Epithelial cell of prostate (primary cell): ENCODE results near the gene RCBTB2.

Source experiments
- DNase-seq: peaks from one replicate; pipeline ENCODE4 v3.0.0-alpha.2; 2011; ENCODE audit warnings: low read depth, low spot score
- H3K27ac ChIP-seq: fragments of 450-650 bp; 2 replicates; pipeline ENCODE4 v1.5.1; 2017; ENCODE audit warnings: mild to moderate bottlenecking

RCBTB2 gene

GRCh38 chr13:48501705-48502104 lies 31.2 kb downstream of the RCBTB2 start:
- no peak for DNase-seq

GRCh38 chr13:48500652-48501197 lies 32.2 kb downstream of the RCBTB2 start:
- H3K27ac ChIP-seq, result peak overlapping the region; percentile 54
- peak; percentile 76 for DNase-seq

More at GRCh38 chr13:48501705-48502104, 31.2 kb downstream of the RCBTB2 start:
- H3K27ac ChIP-seq, result peak overlapping the region; percentile 54

DNA sequence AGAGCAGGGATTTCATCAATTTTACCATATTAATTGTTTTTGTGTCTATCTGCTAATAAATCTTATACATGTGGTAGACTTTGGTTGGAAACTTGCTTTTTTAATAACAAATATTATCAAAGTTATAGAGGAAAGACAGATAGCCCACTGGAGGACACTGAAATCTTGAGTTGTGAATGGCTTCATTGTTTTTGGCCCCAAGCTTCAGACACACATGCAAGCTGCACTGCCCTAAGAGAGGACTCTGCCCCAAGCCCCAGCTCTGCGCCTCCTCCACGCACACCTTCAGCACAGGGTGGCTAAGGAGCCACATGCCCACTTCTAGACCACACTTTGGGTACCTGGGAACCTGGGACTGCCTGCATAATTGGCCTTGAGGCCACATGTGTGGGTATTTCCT lies 35.2 kb downstream of the RCBTB2 start:
- no peak for DNase-seq
- no peak overlapping the region for H3K27ac ChIP-seq

GRCh38 chr13:48496271-48497161 lies 36.4 kb downstream of the RCBTB2 start:
- no peak overlapping the region for H3K27ac ChIP-seq
- DNase-seq, result no peak

DNA sequence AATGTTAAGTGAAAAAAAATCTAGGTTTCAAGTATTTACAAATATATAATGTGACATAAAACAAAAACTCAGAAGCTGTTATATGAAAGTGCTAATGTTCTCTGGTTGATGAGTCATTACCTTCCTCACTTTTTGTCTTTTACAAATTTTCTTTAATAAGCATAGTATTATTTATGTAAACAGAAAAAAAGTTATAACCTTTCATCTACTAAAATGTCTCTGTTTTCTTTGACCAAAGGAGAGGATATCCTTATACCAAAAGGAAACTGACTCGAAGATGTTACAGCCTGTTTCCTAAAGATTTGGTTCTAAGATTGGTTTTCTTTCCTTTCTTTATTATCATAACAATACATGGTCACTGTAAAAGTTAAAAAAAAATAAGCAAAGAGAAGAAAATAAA lies 38.0 kb downstream of the RCBTB2 start:
- no peak for DNase-seq
- H3K27ac ChIP-seq, result no peak overlapping the region

DNA sequence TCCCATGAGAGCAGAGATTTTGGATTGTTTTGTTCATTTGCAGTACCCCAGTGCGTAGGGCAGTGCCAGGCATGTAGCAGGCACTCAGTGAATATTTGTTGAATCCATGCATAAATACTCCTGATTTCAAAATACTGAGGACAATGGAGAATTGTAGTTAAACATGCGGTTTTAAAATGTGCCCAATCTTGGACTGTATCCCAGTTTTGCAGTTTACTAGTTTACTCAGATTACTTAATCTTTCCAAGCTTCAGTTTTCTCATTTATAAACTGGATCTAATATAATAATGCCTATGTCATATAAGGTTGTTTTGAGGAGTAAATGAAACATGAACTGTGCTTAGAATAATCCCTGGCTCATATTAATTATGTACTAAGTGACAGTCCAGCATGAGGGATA lies 39.0 kb downstream of the RCBTB2 start:
- DNase-seq, result no peak
- no peak overlapping the region for H3K27ac ChIP-seq

GRCh38 chr13:48493066-48493765 lies 39.7 kb downstream of the RCBTB2 start:
- DNase-seq, result no peak
- H3K27ac ChIP-seq, result no peak overlapping the region

DNA sequence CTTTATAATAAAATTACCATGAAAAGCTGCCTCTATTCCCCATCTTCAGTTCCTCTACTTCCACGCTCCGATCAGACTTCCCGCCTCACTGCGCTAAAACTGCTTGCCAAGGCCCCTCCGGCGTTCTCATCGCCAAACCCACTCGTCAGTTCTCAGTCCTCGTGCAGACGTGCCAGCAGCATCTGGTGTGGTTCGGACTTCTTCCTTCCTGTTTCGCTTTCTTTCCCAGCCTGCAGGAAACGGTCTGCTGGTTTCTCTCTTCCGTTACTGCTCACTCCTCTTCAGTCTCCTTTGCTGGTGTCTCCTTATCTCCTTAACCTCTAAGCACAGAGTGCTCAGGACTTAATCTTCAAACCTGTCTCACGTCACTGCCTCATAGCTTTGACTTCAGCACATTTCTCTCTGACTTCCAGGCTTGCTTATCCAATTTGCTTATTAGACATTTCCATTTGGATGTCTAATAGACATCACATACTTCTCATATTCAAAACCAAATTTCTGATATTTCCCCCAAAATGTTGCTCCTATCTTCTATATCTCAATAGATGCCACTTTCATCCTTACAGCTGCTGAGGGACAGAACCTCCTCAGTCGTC lies 40.3 kb downstream of the RCBTB2 start:
- no peak for DNase-seq
- no peak overlapping the region for H3K27ac ChIP-seq

GRCh38 chr13:48492096-48492440 lies 40.8 kb downstream of the RCBTB2 start:
- no peak overlapping the region for H3K27ac ChIP-seq
- DNase-seq, result no peak

DNA sequence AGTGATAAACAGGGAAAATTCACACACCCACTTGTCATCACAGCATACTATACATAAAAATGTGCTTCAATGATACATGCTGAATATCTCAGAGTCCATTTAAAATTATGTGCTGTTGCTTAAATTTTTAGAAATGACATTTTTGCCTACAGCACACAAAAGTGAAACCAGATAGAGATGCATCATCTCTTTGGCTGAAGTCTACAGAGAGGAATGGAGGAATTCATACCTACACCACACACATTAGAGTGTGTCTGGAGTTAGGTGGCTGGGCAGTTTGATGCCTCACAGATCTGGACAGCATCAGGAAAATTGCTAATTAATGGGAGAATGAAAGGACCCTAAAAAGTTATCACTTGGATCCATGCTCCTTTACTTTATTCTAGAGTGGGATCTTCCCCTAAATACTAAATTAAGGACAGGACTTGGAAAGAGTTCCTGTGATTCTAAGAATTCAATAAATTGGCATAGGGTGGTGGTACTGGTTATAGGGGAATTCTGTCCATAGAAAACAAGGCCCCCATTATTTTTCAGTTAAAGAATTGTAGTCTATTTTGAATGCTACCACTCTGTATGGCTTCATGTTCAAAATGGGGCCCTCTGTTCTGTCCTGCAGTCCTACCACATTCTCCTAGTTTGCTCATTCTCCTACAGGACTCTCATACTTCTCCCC lies 41.3 kb downstream of the RCBTB2 start:
- no peak for DNase-seq
- no peak overlapping the region for H3K27ac ChIP-seq

DNA sequence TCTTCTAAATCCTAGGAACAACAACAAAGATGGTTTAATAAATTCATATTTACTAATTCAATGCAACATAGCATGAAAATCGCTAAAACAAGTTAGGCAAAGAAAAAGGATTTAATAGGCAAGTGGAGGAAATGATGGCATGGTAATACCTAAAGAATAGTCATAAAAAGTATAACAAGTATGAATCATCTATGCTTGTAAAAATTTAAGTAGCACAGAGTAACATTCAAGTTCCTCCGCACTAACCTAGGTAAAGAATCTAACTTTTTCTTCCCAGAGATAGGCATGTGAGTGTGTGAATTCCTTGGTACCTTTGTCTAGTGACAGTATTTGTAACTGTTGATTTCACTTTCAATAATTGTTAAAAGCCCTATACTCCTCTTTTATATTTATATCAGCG lies 42.6 kb downstream of the RCBTB2 start:
- H3K27ac ChIP-seq, result peak overlapping the region; percentile 7
- DNase-seq, result no peak

- DNase-seq, result no peak
- peak overlapping the region; percentile 7 for H3K27ac ChIP-seq
These were observed 43.2 kb downstream of the RCBTB2 start for GRCh38 chr13:48489666-48490065.

DNA sequence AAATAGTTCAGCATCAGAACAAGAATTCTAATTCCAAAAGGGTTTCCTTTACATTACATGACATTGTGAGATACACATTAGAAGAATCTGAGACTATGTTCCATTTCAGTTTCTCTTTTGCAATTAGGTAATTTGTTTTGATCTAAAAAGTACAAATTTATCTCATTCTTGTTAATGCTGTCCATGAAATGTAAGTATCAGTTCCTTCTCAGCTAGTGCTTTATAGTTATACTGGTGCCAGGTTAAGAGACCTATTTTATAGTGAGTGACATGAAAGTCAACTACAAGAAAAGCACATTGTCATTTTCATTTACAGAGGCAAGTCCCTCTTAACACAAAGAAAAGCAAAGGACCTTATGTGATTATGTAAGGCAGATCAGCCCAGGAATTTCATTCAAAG lies 43.9 kb downstream of the RCBTB2 start:
- H3K27ac ChIP-seq, result no peak overlapping the region
- no peak for DNase-seq

DNA sequence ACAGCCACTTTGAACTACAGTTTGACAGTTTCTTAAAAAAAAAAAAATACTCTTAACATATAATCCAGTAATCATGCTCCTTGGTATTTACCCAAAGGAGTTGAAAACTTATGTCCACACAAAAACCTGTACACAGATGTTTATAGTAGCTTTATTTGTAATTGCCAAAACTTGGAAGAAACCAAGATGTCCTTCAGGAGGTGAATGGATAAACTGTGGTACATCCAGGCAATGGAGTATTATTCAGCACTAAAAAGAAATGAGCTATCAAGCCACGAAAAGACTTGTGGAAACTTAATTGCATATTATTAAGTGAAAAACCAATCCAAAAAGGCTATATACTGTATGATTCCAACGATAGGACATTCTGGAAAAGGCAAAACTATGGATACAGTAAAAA lies 44.9 kb downstream of the RCBTB2 start:
- H3K27ac ChIP-seq, result no peak overlapping the region
- no peak for DNase-seq

DNA sequence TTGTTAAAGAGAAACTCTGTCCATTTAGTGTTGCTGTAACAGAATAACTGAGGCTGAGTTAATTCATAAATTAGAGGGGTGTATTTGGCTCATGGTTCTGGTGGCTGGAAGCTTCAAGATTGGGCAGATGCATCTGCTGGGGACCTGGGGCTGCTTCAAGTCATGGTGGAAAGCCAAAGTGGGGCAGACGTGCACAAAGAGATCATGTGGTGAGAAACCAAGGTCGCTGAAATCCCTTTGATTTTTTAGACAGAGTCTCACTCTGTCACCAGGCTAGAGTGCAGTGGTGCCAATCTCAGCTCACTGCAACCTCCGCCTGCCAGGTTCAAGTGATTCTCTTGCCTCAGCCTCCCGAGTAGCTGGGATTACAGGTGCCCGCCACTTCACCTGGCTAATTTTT lies 46.0 kb downstream of the RCBTB2 start:
- H3K27ac ChIP-seq, result no peak overlapping the region
- no peak for DNase-seq

DNA sequence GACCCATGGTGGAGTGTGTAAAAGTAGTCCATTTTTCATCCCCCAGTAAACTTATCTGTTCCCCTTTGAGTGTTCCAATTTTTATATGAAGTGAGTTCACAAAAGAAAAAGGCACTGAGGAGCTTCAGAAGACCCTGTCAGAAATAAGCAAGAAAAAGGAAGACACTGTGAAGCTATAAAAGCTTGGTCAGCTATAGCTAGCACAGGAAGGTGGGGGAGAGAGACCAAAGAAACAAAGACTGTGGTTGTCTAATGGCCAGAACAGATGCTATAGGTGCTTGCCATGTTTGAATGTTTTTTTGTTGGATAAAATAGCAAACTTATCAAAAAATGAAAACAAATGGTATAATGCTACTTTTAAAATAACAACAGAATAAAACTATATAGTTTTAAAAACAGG lies 46.5 kb downstream of the RCBTB2 start:
- DNase-seq, result no peak
- H3K27ac ChIP-seq, result no peak overlapping the region

- H3K27ac ChIP-seq, result no peak overlapping the region
- DNase-seq, result no peak
These were observed 47.4 kb downstream of the RCBTB2 start for GRCh38 chr13:48485432-48485831.

DNA sequence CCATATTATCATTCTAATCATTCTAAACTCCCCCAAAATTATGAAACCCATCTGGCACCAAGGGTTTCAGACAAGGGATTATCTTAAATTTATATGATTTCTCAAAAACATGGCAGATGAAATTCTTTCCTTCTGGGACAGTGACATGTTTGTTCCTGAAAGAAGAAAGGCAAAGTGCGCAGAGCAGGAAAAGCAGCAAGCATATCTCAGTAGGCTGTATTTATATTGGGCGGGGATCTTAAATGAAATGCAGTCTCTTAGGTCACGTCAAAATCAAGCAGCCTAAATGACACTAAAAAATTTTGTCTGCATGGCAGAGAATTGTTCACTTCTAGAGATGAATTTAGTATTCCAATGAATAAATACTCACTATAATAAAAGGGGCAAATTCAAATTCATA lies 49.3 kb downstream of the RCBTB2 start:
- DNase-seq, result no peak
- no peak overlapping the region for H3K27ac ChIP-seq

GRCh38 chr13:48478391-48478790 lies 54.5 kb downstream of the RCBTB2 start:
- H3K27ac ChIP-seq, result no peak overlapping the region
- DNase-seq, result no peak

GRCh38 chr13:48477191-48477855 lies 55.6 kb downstream of the RCBTB2 start:
- DNase-seq, result no peak
- H3K27ac ChIP-seq, result no peak overlapping the region
